Measurements from ENCODE around the gene PRAMEF33. TPM values are rescaled to one million over a fixed set of nuclear protein-coding genes. Genes with fewer than 3 reads are reported as not detected.
"Not testable (repeated sequence)": the region's sequence is repeated elsewhere in the genome, so short reads cannot be mapped to it uniquely, and the experiment has no call there.

Gene PRAMEF33
- total RNA-seq, 2 experiments from 2014 or later, result not detected

- H3K4me1 Mint-ChIP-seq; POLR2A ChIA-PET; H3K27ac Mint-ChIP-seq; CTCF ChIA-PET; H3K27me3 Mint-ChIP-seq; DNase-seq; H3K36me3 Mint-ChIP-seq (ENCODE audit: low read depth); H3K4me3 Mint-ChIP-seq; H3K9me3 Mint-ChIP-seq: not testable (repeated sequence)
These were observed 51.1 kb downstream of the PRAMEF33 start for GRCh38 chr1:13354475-13354874.

GRCh38 chr1:13356774-13357173 lies 53.4 kb downstream of the PRAMEF33 start:
- H3K27me3 Mint-ChIP-seq; H3K4me1 Mint-ChIP-seq; DNase-seq; H3K36me3 Mint-ChIP-seq (ENCODE audit: low read depth); H3K27ac Mint-ChIP-seq; H3K9me3 Mint-ChIP-seq; H3K4me3 Mint-ChIP-seq; CTCF ChIA-PET; POLR2A ChIA-PET: not testable (repeated sequence)

Other genes with a start within 250 kb of the PRAMEF33 start
- not detected for gene PRAMEF27, start 247.0 kb upstream of the PRAMEF33 start, total RNA-seq
- gene HNRNPCL3, start 242.8 kb upstream of the PRAMEF33 start, total RNA-seq, result not detected
- not detected for gene PRAMEF25, start 232.8 kb upstream of the PRAMEF33 start, total RNA-seq
- not detected for gene HNRNPCL2, start 186.7 kb upstream of the PRAMEF33 start, total RNA-seq
- not detected for gene PRAMEF26, start 147.5 kb upstream of the PRAMEF33 start, total RNA-seq
- not detected for gene HNRNPCL4, start 137.9 kb upstream of the PRAMEF33 start, total RNA-seq
- not detected for gene PRAMEF9, start 131.7 kb upstream of the PRAMEF33 start, total RNA-seq
- not detected for gene PRAMEF13, start 102.1 kb upstream of the PRAMEF33 start, total RNA-seq
- gene PRAMEF18, start 77.4 kb upstream of the PRAMEF33 start, total RNA-seq, result not detected
- gene PRAMEF5, start 49.3 kb upstream of the PRAMEF33 start, total RNA-seq, result not detected
- gene PRAMEF8, start 18.4 kb upstream of the PRAMEF33 start, total RNA-seq, result not detected
- not detected for gene PRAMEF15, start 12.0 kb downstream of the PRAMEF33 start, total RNA-seq
- not detected for gene PRAMEF14, start 43.6 kb downstream of the PRAMEF33 start, total RNA-seq
- gene PRAMEF19, start 68.4 kb downstream of the PRAMEF33 start, total RNA-seq, result not detected
- not detected for gene PRAMEF17, start 86.1 kb downstream of the PRAMEF33 start, total RNA-seq
- not detected for gene PRAMEF20, start 106.9 kb downstream of the PRAMEF33 start, total RNA-seq
- gene LRRC38, start 210.5 kb downstream of the PRAMEF33 start, total RNA-seq, result not detected

All from activated CD4-positive, alpha-beta memory T cell treated with anti-CD3 and anti-CD28 coated beads, Interleukin-2, amount 10 ng/mL, durations not matched to agents 7 days and 5 days (primary cell).